ENCODE data around the gene CABLES2. TPM values are rescaled to one million over a fixed set of nuclear protein-coding genes. Genes with fewer than 3 reads are reported as not detected.

CABLES2 gene
- total RNA-seq, 4 donors from 2014 or later: 2.8 to 5.3 (median 3.7) TPM

- no peak for DNase-seq (ENCODE audit: low spot score in 2 of 2)
- intact Hi-C loops (cut with DNase I; ENCODE audit: low total_unique reads): loop anchor here (10.0 kb wide), 1 partner anchor 402 kb away; the partner anchor contains the start of gene OGFR
- TF ChIP-seq CTCF (IDR thresholded peaks at IDR 0.05): no peak
- no peak for TF ChIP-seq POLR2A (IDR thresholded peaks at IDR 0.05)
- H3K4me3 ChIP-seq (ENCODE audit: low read depth, poor library complexity, severe bottlenecking): no peak overlapping the region
- WGBS, 2 donors: 83 to 84% methylated on average over 18 to 20 of the region's 23 CpGs
Observed at GRCh38 chr20:62402456-62403150, 4.5 kb downstream of the CABLES2 start.

DNA sequence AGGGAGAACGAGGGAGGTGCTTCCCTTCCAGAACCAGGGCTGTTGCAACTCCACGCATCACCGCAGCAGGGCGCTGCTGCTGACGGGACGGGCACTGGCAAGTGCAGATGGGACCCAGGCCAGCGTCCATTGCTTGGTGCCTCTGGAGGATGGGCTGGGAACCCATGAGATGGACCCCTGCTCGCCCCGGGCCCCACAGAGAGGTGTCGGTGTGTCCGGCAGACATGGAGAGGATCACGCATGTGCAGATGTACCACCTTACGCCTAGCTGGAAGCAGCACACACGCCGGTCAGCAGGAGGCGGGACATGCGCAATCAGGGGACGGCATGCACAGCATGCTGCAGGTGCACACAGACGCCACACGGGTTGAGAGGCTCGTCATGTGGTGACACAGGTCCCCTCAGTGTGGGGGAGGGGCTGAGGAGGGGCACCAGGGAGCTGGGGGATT, 5.7 kb downstream of the CABLES2 start:
- WGBS, 2 donors: 70 to 88% methylated on average over 6 to 21 of the region's 21 CpGs
- DNase-seq (ENCODE audit: low spot score in 2 of 2): no peak
- TF ChIP-seq CTCF (IDR thresholded peaks at IDR 0.05) (no peak), POLR2A (IDR thresholded peaks at IDR 0.05) (no peak)
- intact Hi-C loops (cut with DNase I; ENCODE audit: low total_unique reads): loop anchor here (10.0 kb wide), 1 partner anchor 403 kb away; the partner anchor contains the start of gene OGFR
- no peak overlapping the region for H3K4me3 ChIP-seq (ENCODE audit: low read depth, poor library complexity, severe bottlenecking)

- WGBS, 2 donors: 84 to 88% methylated on average over 8 to 10 of the region's 10 CpGs
- TF ChIP-seq POLR2A (IDR thresholded peaks at IDR 0.05) (no peak), CTCF (IDR thresholded peaks at IDR 0.05) (no peak)
- intact Hi-C loops (cut with DNase I; ENCODE audit: low total_unique reads): loop anchor here (10.0 kb wide), 1 partner anchor 404 kb away; the partner anchor contains the start of gene OGFR
- DNase-seq (ENCODE audit: low spot score in 2 of 2): no peak
- no peak overlapping the region for H3K4me3 ChIP-seq (ENCODE audit: low read depth, poor library complexity, severe bottlenecking)
Observed at GRCh38 chr20:62400541-62400940, 6.5 kb downstream of the CABLES2 start.

DNA sequence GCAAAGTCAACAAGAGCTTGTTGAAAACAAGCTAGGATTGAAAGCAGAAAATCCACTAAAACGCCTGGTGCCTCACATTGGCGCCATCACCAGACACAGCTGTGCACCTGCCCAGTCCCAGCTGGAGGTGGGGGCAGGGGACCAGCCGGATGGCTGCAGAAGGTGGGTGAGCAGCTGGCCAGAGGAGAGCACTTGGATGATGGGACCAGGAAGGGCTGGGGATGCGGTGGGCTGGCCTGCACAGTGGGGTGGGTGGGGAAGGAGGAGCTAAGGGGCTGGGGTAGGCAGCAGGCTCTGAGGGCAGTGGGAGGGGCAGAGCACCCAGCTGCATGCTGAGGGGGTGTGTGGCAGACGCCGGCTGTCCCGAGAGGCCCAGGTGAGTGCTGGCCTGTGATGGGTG, 7.1 kb downstream of the CABLES2 start:
- 90 to 91% methylated on average over 7 of the region's 7 CpGs for WGBS, 2 donors
- no peak for DNase-seq (ENCODE audit: low spot score in 2 of 2)
- no peak overlapping the region for H3K4me3 ChIP-seq (ENCODE audit: low read depth, poor library complexity, severe bottlenecking)
- intact Hi-C loops (cut with DNase I; ENCODE audit: low total_unique reads): loop anchor here (10.0 kb wide), 1 partner anchor 405 kb away; the partner anchor contains the start of gene OGFR
- TF ChIP-seq CTCF (IDR thresholded peaks at IDR 0.05): no peak
- no peak for TF ChIP-seq POLR2A (IDR thresholded peaks at IDR 0.05)

DNA sequence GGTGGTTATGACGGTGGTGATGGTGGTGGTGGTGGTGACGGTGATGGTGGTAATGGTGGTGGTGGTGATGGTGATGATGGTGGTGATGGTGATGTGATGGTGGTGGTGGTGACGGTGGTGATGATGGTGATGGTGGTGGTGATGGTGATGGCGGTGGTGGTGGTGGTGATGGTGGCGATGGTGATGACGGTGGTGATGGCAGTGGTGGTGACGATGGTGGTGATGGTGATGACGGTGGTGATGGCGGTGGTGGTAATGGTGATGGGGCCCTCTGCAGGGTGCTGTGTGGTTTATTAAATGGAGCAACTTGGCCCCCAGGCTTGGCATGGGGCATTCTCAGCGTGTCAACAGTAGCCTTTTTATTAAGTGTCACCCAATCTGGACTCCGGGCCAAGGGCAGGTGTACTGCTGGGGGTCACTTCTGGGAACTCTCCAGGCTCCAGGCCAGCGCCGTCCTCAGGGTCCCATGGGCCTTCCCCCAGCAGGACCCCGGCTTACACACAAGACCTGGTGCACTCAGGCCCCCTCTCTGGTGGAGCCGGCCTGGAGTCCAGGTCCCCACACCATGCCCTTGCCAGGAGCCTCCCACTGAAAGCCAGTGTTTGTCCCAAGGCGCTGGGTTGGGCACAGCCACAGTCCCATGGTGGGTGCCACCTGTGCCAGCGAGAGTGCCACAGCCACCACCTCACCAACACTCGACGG, 8.8 kb downstream of the CABLES2 start:
- TF ChIP-seq CTCF (IDR thresholded peaks at IDR 0.05) (no peak), POLR2A (IDR thresholded peaks at IDR 0.05) (no peak)
- intact Hi-C loops (cut with DNase I; ENCODE audit: low total_unique reads): no loop called here
- DNase-seq (ENCODE audit: low spot score in 2 of 2): no peak
- H3K4me3 ChIP-seq (ENCODE audit: low read depth, poor library complexity, severe bottlenecking): no peak overlapping the region
- WGBS, 2 donors: 92 to 95% methylated on average over 19 of the region's 19 CpGs
